ENCODE data around the gene TBCD. TPM values are rescaled to one million over a fixed set of nuclear protein-coding genes. Genes with fewer than 3 reads are reported as not detected.

TBCD gene
- total RNA-seq, 2 experiments from 2014 or later: 155 to 157 TPM

DNA sequence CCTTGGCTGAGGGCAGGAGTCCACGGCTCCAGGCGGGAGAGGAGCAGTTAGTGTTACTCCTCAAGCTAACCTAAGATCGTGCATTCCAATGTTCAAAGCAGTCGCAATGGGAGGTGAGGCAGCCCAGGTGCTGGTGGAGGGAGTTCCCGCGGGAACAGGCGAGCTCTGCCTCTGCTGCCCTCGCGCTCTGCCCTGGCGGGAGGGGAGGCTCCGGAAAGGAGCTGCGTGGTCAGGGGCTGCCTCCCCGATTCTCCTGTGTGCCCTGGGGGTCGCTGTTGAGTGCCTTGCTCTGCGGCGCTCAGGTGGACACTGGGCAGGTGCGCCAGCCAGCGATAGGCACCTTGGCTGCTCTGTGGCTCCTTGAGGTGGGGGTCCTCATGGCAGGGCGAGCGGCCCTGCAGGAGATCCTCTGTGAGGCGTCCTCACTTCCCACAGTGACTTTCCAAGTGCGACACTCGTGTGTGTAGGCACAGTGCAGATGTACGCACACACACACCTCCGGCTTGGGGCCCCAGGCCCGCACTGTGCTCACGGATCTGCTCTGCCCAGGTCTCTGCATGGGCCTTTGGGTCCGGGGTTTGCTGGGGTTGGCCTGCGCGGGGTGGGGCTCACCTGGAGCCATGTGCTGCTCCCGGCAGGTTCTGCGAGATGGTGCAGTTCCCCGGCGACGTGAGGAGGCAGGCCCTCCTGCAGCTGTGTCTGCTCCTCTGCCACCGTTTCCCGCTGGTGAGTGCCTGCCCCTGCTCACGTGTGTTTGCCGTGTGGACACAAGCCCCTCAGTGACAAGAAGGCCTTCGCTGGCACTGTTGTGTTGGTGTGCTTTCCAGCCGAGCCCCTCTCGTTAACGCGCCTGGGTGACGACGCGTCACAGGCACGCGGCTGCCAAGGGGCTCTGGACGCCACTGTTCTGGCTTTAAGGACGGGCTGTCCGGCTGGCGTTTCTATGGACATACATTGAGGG lies 185.8 kb downstream of the TBCD start:
- peaks cover 42% of the 10 kb centered on the region for H3K36me3 Mint-ChIP-seq (ENCODE audit: low read depth)
- no peak overlapping the region for H3K27ac Mint-ChIP-seq
- H3K9me3 Mint-ChIP-seq: peaks cover 3% of the 10 kb centered on the region
- ChIA-PET CTCF (no interaction called here), POLR2A (no interaction called here)
- no peak for DNase-seq
- H3K4me3 Mint-ChIP-seq: no peak overlapping the region
- H3K4me1 Mint-ChIP-seq: no peaks in the 10 kb centered on the region
- no peaks in the 10 kb centered on the region for H3K27me3 Mint-ChIP-seq

DNA sequence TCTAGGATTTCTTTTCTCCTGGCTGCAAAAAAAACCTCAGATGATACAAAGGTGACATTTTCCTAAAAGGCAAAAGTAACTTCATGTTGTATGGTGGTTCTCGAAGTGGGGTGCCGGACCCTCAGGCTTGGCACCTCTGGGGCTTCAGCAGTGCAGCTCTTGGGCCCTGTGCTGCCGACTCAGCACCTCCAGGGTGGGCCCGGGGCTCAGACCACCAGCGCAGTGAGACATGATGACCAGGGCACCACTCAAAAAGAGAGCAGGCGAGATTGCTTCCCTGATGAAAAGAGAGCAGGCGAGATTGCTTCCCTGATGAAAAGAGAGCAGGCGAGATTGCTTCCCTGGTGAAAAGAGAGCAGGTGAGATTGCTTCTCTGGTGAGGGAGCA lies 186.6 kb downstream of the TBCD start:
- H3K4me1 Mint-ChIP-seq: no peaks in the 10 kb centered on the region
- CTCF ChIA-PET: no interaction called here
- no peak for DNase-seq
- H3K9me3 Mint-ChIP-seq: peaks cover 3% of the 10 kb centered on the region
- no peaks in the 10 kb centered on the region for H3K27me3 Mint-ChIP-seq
- H3K4me3 Mint-ChIP-seq: no peak overlapping the region
- H3K36me3 Mint-ChIP-seq (ENCODE audit: low read depth): peaks cover 46% of the 10 kb centered on the region
- POLR2A ChIA-PET: no interaction called here
- no peak overlapping the region for H3K27ac Mint-ChIP-seq

DNA sequence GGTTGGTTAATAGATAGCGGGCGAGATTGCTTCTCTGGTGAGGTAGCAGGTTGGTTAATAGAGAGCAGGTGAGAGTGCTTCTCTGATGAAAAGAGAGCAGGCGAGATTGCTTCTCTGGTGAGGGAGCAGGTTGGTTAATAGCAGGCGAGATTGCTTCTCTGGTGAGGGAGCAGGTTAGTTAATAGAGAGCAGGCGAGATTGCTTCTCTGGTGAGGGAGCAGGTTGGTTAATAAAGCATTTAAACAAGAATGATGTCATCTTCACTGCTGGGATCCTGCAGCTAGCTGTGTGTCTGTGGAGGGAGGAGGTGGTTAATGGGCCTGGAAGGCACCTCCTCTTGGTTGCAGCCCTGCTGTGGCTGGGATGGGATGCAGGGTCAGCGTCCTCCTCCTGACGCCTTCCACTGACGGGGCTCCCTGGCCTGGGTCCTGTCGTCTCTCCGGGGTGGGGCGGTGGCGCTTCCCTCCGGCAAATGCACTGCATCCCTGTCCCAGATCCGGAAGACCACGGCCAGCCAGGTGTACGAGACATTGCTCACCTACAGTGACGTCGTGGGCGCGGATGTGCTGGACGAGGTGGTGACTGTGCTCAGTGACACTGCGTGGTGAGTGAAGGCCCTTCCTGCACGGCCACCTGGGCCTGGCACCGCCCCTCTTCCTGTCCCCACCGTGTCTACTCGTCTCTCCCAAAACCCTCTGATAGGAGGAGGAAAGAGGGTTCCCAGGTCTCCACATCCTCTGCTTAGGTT lies 187.2 kb downstream of the TBCD start:
- ChIA-PET POLR2A (no interaction called here), CTCF (no interaction called here)
- H3K4me3 Mint-ChIP-seq: no peak overlapping the region
- H3K4me1 Mint-ChIP-seq: no peaks in the 10 kb centered on the region
- H3K9me3 Mint-ChIP-seq: peaks cover 7% of the 10 kb centered on the region
- peaks cover 51% of the 10 kb centered on the region for H3K36me3 Mint-ChIP-seq (ENCODE audit: low read depth)
- peak overlapping the region; percentile 60 for H3K27ac Mint-ChIP-seq
- H3K27me3 Mint-ChIP-seq: no peaks in the 10 kb centered on the region
- no peak for DNase-seq

DNA sequence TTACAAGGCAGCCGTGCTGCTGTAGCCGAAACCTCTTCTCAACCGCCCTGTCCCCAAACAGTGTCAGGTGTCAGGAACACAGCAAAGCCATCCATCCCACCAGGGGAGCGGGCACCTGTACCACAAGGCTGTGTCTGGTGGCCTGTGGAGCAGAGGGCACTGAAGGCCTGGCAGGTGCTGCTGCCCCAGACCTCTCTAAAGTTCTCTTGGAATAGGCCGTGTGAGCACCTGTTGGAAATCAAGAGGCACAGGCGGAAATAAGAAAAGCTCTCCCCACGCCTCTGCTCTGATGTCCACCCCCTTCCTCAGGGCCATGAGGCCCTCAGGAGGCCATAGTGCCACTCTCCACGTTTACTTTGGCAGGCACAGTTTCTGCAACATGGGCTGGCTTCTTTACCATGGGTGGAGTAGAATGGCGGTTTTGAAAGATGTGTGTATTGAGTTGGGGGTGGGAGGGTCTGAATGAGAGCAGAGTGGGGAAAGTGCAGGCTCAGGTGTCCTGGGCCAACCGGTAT lies 187.8 kb downstream of the TBCD start:
- Mint-ChIP-seq H3K4me3 (no peak overlapping the region), H3K27me3 (no peaks in the 10 kb centered on the region), H3K27ac (peak overlapping the region; percentile 60), H3K4me1 (no peaks in the 10 kb centered on the region), H3K36me3 (ENCODE audit: low read depth) (peaks cover 58% of the 10 kb centered on the region), H3K9me3 (peaks cover 12% of the 10 kb centered on the region)
- POLR2A ChIA-PET: no interaction called here
- DNase-seq: no peak
- CTCF ChIA-PET: no interaction called here

DNA sequence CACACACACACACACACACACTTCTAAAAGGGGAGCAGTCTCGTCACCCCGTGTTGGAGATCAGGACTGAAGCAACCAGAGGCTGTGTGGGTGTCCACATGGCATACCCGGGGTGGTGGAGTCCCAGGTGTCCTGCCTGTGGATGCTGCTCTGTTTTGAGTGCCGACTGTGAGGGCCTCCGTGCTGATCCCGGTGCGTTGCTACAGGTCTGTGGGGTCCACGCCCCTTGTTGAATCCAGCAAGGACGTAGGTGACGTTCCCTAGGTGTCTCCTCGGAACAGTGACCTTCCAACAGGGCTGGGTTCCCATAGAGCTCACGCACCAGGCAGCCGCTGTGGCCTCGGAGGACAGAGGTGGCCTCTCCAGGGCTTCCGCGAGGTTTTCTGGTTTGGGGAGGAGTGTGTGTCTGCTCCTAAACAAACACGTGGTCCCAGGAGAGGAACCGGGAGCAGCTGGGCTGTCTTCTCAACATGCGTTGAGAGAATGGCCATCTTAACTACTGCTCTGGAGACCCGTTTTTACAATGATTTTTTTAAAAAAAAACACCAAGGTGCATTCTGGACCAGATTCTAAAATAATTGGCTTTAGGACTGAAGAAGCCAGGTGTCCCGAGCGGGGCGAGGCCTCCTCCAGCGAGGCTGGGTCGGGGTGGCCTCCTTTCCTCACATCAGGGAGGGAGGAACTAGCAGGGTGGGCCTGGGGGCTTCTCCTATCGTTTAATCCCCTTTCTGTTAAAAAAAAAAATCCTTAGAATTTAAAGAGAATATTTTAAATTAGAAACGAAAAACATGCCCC lies 188.6 kb downstream of the TBCD start:
- no peaks in the 10 kb centered on the region for H3K4me1 Mint-ChIP-seq
- CTCF ChIA-PET: no interaction called here
- no peak overlapping the region for H3K4me3 Mint-ChIP-seq
- peaks cover 20% of the 10 kb centered on the region for H3K9me3 Mint-ChIP-seq
- no peak for DNase-seq
- POLR2A ChIA-PET: no interaction called here
- peaks cover 60% of the 10 kb centered on the region for H3K36me3 Mint-ChIP-seq (ENCODE audit: low read depth)
- H3K27ac Mint-ChIP-seq: no peak overlapping the region
- H3K27me3 Mint-ChIP-seq: no peaks in the 10 kb centered on the region

DNA sequence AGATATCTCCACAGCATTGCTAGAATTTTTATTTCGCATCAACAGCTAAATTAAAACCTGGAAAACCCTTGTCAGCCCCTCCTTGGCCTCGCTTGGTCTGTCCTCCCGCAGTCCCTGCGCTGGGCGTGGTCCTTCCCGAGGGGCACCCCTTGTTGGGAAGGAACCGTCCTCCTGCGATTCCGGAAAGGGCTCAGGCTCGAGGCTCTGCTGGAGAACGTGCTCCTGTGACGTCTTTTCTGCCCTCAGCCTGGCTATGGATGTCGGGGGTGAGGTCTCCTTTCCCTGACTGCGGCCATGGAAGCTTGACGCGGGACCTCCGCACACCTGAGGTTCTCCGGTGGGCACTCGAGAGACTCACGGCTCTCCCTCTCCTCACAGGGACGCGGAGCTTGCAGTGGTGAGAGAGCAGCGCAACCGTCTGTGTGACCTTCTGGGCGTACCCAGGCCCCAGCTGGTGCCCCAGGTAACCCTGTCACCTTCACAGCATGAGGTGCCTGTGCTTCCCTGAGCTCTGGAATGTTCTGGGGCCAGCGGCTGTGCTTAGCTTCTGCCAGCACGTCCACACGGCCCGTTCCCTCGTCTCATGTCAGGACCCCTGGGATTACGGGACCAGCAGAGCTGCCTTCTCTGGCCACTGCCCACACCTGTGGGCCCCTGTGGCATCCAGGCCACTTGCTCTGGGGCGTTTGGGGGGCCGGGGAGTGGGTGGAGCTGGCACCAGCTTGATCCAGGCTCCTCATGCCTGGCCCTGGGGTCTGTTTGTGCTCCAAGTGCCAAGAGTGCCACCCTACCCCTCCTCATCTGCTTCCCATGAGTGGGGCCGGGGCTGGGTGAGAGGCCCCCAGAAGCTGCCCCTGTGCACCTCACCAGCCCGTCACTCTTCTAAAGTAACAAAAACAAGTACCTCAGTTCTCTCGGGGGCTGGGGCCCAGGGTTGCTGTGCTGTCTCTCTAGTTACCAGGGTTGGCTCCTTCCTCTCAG lies 189.4 kb downstream of the TBCD start:
- ChIA-PET CTCF (interaction anchor here (0.6 to 1.4 kb wide), 3 partner anchors 11 to 258 kb away, joined by 3 read pairs; no protein-coding TSS in a partner anchor), POLR2A (no interaction called here)
- peaks cover 28% of the 10 kb centered on the region for H3K9me3 Mint-ChIP-seq
- no peak for DNase-seq
- H3K4me1 Mint-ChIP-seq: no peaks in the 10 kb centered on the region
- H3K27ac Mint-ChIP-seq: no peak overlapping the region
- H3K27me3 Mint-ChIP-seq: no peaks in the 10 kb centered on the region
- H3K36me3 Mint-ChIP-seq (ENCODE audit: low read depth): peaks cover 63% of the 10 kb centered on the region
- H3K4me3 Mint-ChIP-seq: no peak overlapping the region

DNA sequence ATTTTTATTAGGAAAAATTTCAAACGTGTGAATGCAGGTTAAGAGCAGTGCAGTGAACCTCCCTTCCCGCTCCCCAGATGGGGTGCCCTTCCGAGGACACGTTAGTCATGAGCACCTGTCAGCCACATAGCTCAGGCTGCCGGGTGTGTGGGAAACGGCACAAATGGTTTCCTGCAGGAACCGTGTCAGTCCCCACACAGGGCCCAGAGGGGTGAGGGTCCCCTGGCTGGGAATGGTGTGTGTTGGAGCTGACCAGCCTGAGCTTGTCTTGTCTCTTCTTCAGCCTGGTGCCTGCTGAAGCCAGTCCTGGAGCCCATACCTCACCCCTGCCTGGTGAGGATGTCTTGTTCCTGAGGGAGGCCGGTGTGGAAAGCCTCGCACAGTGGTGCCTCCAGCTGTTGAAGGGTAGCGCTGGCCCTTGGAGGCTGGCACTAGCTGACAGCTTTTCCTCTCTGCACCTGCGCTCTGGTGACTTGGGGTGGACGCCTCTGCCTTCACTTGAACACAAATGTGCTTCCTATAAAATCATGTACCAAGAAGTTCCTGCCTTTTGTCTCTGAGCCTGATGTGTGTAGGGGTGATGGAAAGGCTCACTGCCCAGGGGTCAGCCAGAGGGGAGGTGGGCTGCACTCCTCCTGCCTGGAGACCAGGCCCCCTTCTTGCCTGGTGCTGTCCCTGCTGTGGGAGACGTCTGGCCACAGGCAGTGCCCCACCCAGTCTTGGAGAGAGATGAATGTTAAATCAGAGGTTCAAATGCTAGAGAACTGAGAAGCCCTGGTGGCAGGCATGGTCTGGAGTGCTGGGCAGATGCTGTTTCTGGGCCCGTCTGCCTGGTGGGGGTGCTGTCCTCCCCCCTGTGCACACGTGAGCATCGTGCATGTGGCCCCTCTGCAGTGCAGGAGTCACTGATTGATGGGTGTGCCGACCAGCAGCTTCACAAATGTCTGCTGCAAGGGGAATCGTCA lies 190.6 kb downstream of the TBCD start:
- Mint-ChIP-seq H3K4me3 (no peak overlapping the region), H3K27ac (peak overlapping the region; percentile 33), H3K4me1 (no peaks in the 10 kb centered on the region), H3K36me3 (ENCODE audit: low read depth) (peaks cover 69% of the 10 kb centered on the region), H3K27me3 (no peaks in the 10 kb centered on the region), H3K9me3 (peaks cover 32% of the 10 kb centered on the region)
- no peak for DNase-seq
- ChIA-PET POLR2A (no interaction called here), CTCF (interaction anchor here (0.9 to 1.6 kb wide), 3 partner anchors 8 to 11 kb away, joined by 3 to 4 read pairs (median 3); no protein-coding TSS in a partner anchor)

DNA sequence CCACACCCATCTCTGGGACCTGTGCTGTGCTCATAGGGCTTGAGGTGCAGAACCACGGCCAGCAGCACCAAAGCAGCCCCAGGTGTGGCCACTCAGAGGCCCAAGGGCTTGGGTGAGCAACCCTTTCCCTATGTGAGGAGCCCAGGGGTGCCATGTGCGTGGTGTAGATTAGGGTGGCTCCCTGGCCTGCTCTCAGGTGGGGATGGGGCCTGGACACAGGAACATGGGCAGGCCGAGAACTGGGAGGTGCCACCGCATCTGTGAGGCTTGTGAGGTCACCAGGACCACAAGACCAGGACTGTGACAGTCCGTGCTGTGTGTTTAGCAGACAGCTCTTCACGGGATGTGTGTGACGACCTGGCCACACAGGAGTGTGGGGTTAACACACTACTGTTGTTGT lies 191.5 kb downstream of the TBCD start:
- H3K27me3 Mint-ChIP-seq: no peaks in the 10 kb centered on the region
- ChIA-PET POLR2A (no interaction called here), CTCF (interaction anchor here (1.6 kb wide), 1 partner anchor 9 kb away, joined by 4 read pairs; no protein-coding TSS in a partner anchor)
- DNase-seq: no peak
- peak overlapping the region; percentile 46 for H3K27ac Mint-ChIP-seq
- peaks cover 73% of the 10 kb centered on the region for H3K36me3 Mint-ChIP-seq (ENCODE audit: low read depth)
- no peaks in the 10 kb centered on the region for H3K4me1 Mint-ChIP-seq
- H3K9me3 Mint-ChIP-seq: peaks cover 37% of the 10 kb centered on the region
- H3K4me3 Mint-ChIP-seq: no peak overlapping the region

DNA sequence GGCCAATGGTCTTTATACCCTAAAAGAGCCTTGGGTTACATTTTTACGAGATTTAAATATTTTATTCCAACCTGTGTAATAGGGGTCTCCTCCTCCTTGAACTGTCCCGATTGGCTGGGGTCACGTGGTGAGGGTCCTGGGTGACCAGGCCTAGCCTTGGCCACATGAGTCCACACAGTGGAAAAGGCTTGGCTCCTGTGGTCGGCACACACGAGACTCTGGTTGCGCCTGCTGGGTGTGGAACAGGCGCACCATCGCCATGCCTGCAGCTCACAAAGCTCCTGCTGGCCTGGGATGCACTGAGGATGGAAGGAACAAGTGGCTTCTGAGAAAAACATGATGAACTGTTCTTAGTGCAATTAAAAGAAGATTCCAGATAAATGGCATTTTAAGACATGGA lies 191.9 kb downstream of the TBCD start:
- H3K36me3 Mint-ChIP-seq (ENCODE audit: low read depth): peaks cover 70% of the 10 kb centered on the region
- ChIA-PET CTCF (interaction anchor here (1.6 kb wide), 1 partner anchor 9 kb away, joined by 4 read pairs; no protein-coding TSS in a partner anchor), POLR2A (no interaction called here)
- no peak overlapping the region for H3K4me3 Mint-ChIP-seq
- no peak for DNase-seq
- no peak overlapping the region for H3K27ac Mint-ChIP-seq
- H3K4me1 Mint-ChIP-seq: no peaks in the 10 kb centered on the region
- peaks cover 37% of the 10 kb centered on the region for H3K9me3 Mint-ChIP-seq
- H3K27me3 Mint-ChIP-seq: no peaks in the 10 kb centered on the region

DNA sequence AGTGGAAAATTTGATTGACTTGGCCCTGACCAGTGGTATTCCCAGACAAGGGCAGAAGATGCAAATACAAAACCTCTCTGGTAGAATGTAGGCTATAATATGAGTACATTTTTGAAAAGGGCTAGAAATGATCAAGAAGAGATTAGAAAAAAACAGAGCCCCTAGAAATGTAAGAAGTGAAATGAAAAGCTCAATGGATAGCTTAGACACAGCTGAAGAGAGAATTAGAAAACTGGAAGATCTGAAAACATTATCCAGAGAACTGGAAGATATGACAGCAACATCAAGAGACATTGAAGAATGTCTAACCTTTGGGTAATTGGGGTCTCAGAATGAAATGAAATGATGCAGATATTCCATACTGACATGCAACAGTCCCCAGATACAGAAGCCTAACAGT lies 193.1 kb downstream of the TBCD start:
- Mint-ChIP-seq H3K36me3 (ENCODE audit: low read depth) (peaks cover 70% of the 10 kb centered on the region), H3K4me1 (no peaks in the 10 kb centered on the region), H3K4me3 (no peak overlapping the region), H3K9me3 (peaks cover 41% of the 10 kb centered on the region), H3K27me3 (no peaks in the 10 kb centered on the region), H3K27ac (no peak overlapping the region)
- DNase-seq: no peak
- ChIA-PET CTCF (no interaction called here), POLR2A (no interaction called here)

DNA sequence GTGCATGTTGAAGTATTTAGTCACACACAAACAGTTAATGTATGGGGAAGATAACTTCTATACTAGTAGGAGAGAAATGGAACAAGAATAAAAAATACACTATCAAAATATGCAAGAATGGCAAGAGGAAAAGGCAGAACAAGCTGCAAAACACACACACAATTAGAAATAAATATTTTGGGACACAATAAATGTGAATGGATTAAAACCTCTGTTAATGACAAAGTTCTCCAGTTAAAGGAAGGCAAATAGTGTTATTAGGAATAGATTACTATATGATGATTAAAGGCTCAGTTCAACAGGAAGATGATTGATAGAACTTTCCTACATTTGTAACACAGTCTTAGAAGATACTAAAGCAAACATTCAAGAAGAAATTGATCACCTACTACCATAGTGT lies 194.2 kb downstream of the TBCD start:
- H3K27me3 Mint-ChIP-seq: no peaks in the 10 kb centered on the region
- no peak for DNase-seq
- peaks cover 43% of the 10 kb centered on the region for H3K9me3 Mint-ChIP-seq
- H3K4me3 Mint-ChIP-seq: no peak overlapping the region
- H3K27ac Mint-ChIP-seq: no peak overlapping the region
- ChIA-PET POLR2A (no interaction called here), CTCF (interaction anchor here (0.6 kb wide), 1 partner anchor 386 kb away, joined by 3 read pairs; no protein-coding TSS in a partner anchor)
- no peaks in the 10 kb centered on the region for H3K4me1 Mint-ChIP-seq
- H3K36me3 Mint-ChIP-seq (ENCODE audit: low read depth): peaks cover 77% of the 10 kb centered on the region
